Activated CD8-positive, alpha-beta T cell treated with anti-CD3 and anti-CD28 coated beads for 36 hours (primary cell): ENCODE data around the gene PIH1D2. TPM values are rescaled to one million over a fixed set of nuclear protein-coding genes. Genes with fewer than 3 reads are reported as not detected.
A peak's percentile ranks its signal among the peaks of the same experiment; 100 is the strongest.

Experiments used
- ATAC-seq: fragments of 200-7000 bp; cut with Tn5 transposase; one replicate; pipeline ENCODE4 v1.10.0; 2021; ENCODE audit warnings: mild to moderate bottlenecking, moderate library complexity
- CTCF ChIA-PET: fragments of 350-600 bp; sonication (Branson Sonifier 250); formaldehyde crosslinking; loops from one replicate; lab custom pipeline; 2021; ENCODE audit warnings: antibody characterized with exemption; lab: Charles Lee
- POLR2A ChIA-PET: fragments of 350-600 bp; sonication (Branson Sonifier 250); formaldehyde crosslinking; loops from one replicate; lab custom pipeline; 2021; ENCODE audit warnings: antibody characterized with exemption; lab: Charles Lee
- DNase-seq: peaks from one replicate; pipeline ENCODE4 v3.0.0-alpha.2; 2020
- H3K27ac Mint-ChIP-seq: one replicate; pipeline ENCODE4 v1.8.0; 2021; ENCODE audit warnings: mild to moderate bottlenecking, mixed read lengths
- H3K27me3 Mint-ChIP-seq: one replicate; pipeline ENCODE4 v1.8.0; 2021; ENCODE audit warnings: mixed read lengths
- H3K36me3 Mint-ChIP-seq: one replicate; pipeline ENCODE4 v1.8.0; 2021; ENCODE audit warnings: low read depth, mixed read lengths
- H3K4me1 Mint-ChIP-seq: one replicate; pipeline ENCODE4 v1.8.0; 2021; ENCODE audit warnings: low read depth, mixed read lengths
- H3K4me3 Mint-ChIP-seq: one replicate; pipeline ENCODE4 v1.8.0; 2021; ENCODE audit warnings: mild to moderate bottlenecking, moderate library complexity, mixed read lengths
- H3K9me3 Mint-ChIP-seq: one replicate; pipeline ENCODE4 v1.8.0; 2021; ENCODE audit warnings: mixed read lengths
- intact Hi-C: fragments of 100-400 bp; cut with micrococcal nuclease; formaldehyde crosslinking; loops from one replicate; pipeline ENCODE4 v1.10.0; 2022
- total RNA-seq, 2 experiments: library from RNA; stranded (reverse); gene quantifications; one replicate each; pipeline ENCODE4 v1.2.3, GENCODE V29; 2021
- TF ChIP-seq, protein P1 (sequence below): fragments of 200-600 bp; IDR thresholded peaks from one replicate; pipeline ENCODE4 v1.8.0; 2022; ENCODE audit warnings: antibody characterized with exemption, mild to moderate bottlenecking

PIH1D2 gene
- total RNA-seq, 2 experiments from 2014 or later: 0.61 to 0.67 TPM

GRCh38 chr11:112087212-112087611 is 13.4 kb upstream of the PIH1D2 start:
- DNase-seq (peak; percentile 3), ATAC-seq (no peak)
- CTCF ChIA-PET: interaction anchor here (0.7 to 1.5 kb wide), 7 partner anchors 9 to 160 kb away, joined by 3 to 5 read pairs (median 3); no protein-coding TSS in a partner anchor
- POLR2A ChIA-PET: interaction anchor here (1.0 to 1.7 kb wide), 4 partner anchors 9 to 156 kb away, joined by 3 to 5 read pairs (median 4); no protein-coding TSS in a partner anchor
- Mint-ChIP-seq H3K4me1 (peaks cover 58% of the 10 kb centered on the region), H3K36me3 (peaks cover 75% of the 10 kb centered on the region), H3K27me3 (no peaks in the 10 kb centered on the region), H3K27ac (peak overlapping the region; percentile 94), H3K9me3 (no peaks in the 10 kb centered on the region), H3K4me3 (peak overlapping the region; percentile 93)
- intact Hi-C loops: loop anchor here (10.0 kb wide), 1 partner anchor 212 kb away; the partner anchor contains the start of genes ALG9, CFAP68 and FDXACB1
- TF ChIP-seq, protein P1, sequence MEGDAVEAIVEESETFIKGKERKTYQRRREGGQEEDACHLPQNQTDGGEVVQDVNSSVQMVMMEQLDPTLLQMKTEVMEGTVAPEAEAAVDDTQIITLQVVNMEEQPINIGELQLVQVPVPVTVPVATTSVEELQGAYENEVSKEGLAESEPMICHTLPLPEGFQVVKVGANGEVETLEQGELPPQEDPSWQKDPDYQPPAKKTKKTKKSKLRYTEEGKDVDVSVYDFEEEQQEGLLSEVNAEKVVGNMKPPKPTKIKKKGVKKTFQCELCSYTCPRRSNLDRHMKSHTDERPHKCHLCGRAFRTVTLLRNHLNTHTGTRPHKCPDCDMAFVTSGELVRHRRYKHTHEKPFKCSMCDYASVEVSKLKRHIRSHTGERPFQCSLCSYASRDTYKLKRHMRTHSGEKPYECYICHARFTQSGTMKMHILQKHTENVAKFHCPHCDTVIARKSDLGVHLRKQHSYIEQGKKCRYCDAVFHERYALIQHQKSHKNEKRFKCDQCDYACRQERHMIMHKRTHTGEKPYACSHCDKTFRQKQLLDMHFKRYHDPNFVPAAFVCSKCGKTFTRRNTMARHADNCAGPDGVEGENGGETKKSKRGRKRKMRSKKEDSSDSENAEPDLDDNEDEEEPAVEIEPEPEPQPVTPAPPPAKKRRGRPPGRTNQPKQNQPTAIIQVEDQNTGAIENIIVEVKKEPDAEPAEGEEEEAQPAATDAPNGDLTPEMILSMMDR: no peak

DNA sequence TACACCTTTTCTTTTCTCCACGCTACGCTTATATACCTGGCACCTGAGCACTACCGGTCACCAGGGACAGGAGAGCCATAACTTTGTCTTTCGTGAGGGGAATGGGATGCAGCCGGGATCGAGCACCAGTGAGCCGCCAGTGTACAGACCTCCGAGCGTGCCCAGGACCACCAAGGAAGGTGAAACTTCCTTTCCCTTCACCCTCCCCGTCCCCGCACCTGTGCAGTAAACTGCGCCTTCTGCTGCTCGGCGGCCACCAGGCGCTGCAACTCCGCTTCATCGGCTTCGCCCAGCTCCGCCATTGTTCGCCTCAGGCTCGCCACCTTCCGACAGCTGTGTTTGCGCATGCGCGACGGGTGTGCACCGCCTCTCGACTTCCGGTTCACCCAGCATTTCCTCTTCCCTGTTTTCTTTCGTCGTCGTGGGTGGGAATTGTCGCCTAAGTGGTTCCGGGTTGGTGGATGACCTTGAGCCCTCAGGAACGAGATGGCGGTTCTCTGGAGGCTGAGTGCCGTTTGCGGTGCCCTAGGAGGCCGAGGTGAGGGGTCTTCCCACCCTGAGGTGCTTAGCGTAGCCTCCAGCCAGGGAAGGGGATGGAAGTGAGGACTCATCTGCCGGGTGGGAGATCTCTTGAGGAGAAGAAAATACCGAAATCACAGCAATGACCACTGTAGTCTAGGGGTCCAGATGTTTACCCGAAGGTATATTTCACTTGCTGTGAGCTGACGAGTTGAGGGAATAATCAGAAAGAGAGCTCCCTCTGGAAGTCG is 12.8 kb upstream of the PIH1D2 start, which contains the start of the genes SDHD and TIMM8B:
TSS of gene SDHD (plus strand) at position 452 of the 770 bp plus-strand sequence. CDS start at position 487, 35 bp downstream.
TSS of gene TIMM8B (minus strand) at position 335 of the 770 bp plus-strand sequence. CDS start at position 302, 33 bp downstream.
- no peaks in the 10 kb centered on the region for H3K9me3 Mint-ChIP-seq
- H3K4me3 Mint-ChIP-seq: peak within 1 kb of the TSS; percentile 93
- DNase-seq: peak; percentile 94
- H3K27me3 Mint-ChIP-seq: no peaks in the 10 kb centered on the region
- H3K36me3 Mint-ChIP-seq: peaks cover 74% of the 10 kb centered on the region
- H3K4me1 Mint-ChIP-seq: peaks cover 60% of the 10 kb centered on the region
- POLR2A ChIA-PET: interaction anchor here (0.6 to 1.7 kb wide), 6 partner anchors 9 to 151 kb away, joined by 3 to 5 read pairs (median 4); no protein-coding TSS in a partner anchor
- TF ChIP-seq, protein P1: no peak
- ATAC-seq: peak; percentile 87
- CTCF ChIA-PET: interaction anchor here (0.7 to 1.5 kb wide), 6 partner anchors 8 to 159 kb away, joined by 3 to 5 read pairs (median 3); no protein-coding TSS in a partner anchor
- intact Hi-C loops: loop anchor here (10.0 kb wide), 1 partner anchor 212 kb away; the partner anchor contains the start of genes ALG9, CFAP68 and FDXACB1
- H3K27ac Mint-ChIP-seq: peak within 1 kb of the TSS; percentile 94

DNA sequence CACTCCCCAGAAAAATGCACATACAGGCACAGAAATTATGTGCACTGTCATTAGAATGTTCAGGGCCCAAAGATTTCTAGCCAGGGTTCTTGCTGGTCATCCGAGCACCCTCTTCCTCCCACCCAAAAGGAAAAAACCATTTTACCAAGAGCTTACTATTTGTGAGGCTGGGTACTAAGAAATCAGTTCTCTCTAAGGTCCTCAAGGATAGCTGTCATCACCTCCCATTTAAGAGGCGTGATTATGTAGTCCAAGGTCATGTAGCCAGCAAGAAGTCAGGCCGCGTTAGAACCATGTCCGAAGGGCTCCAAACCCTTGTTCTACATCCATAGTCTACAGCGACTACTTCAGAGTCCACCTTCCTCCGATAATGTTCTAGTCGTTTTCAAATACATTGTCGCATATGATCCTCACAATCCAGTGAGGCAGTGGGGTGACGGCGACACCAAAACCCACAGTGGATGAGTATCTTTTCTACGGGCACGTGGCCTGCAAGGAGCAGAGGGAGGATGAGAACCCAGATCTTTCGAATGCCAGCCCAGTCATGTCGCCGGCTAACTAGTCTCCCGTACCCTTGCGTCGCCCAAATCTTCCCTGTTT is 12.1 kb upstream of the PIH1D2 start:
- ChIA-PET CTCF (interaction anchor here (0.9 to 1.5 kb wide), 4 partner anchors 8 to 195 kb away, joined by 3 to 5 read pairs (median 3); no protein-coding TSS in a partner anchor), POLR2A (interaction anchor here (0.6 to 1.3 kb wide), 5 partner anchors 10 to 150 kb away, joined by 3 to 5 read pairs (median 3); no protein-coding TSS in a partner anchor)
- Mint-ChIP-seq H3K36me3 (peaks cover 69% of the 10 kb centered on the region), H3K27me3 (no peaks in the 10 kb centered on the region), H3K4me1 (peaks cover 57% of the 10 kb centered on the region), H3K27ac (peak overlapping the region; percentile 94), H3K4me3 (peak overlapping the region; percentile 93), H3K9me3 (no peaks in the 10 kb centered on the region)
- ATAC-seq: peak; percentile 56
- intact Hi-C loops: loop anchor here (10.0 kb wide), 1 partner anchor 211 kb away; the partner anchor contains the start of genes ALG9, CFAP68 and FDXACB1
- peak; percentile 66 for DNase-seq
- TF ChIP-seq, protein P1: no peak

DNA sequence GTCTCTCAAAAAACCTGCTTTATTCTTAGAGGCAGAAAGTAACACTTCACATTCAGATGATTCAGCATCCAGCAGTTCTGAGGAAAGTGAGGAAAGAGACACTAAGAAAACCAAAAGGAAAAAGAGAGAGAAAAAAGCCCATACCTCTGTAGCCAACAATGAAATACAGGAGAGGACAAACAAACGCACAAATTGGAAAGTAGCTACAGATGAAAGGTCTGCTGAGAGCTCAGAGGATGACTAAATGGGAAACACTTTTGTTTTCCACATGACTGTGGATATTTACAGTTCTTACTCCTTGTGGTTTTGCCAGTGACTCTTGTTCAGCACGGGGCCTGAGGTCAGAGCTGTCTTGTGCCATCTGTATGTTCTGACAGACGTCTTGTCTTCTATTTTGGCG is 8.9 kb upstream of the PIH1D2 start:
- Mint-ChIP-seq H3K4me3 (no peak overlapping the region), H3K4me1 (peaks cover 38% of the 10 kb centered on the region), H3K36me3 (peaks cover 63% of the 10 kb centered on the region), H3K27ac (peak overlapping the region; percentile 75), H3K27me3 (no peaks in the 10 kb centered on the region), H3K9me3 (no peaks in the 10 kb centered on the region)
- DNase-seq: peak; percentile 38
- TF ChIP-seq, protein P1: no peak
- ChIA-PET POLR2A (interaction anchor here (0.7 to 2.3 kb wide), 2 partner anchors 9 to 200 kb away, joined by 3 to 21 read pairs; partner anchors contain the start of genes NKAPD1 and PIH1D2), CTCF (interaction anchor here (1.2 to 1.4 kb wide), 2 partner anchors 101 to 151 kb away, joined by 3 to 4 read pairs; no protein-coding TSS in a partner anchor)
- intact Hi-C loops: loop anchor here (10.0 kb wide), 1 partner anchor 208 kb away; the partner anchor contains the start of genes ALG9, CFAP68 and FDXACB1
- ATAC-seq: peak; percentile 17
